ENCODE measurements around the gene C1QL4. TPM values are rescaled to one million over a fixed set of nuclear protein-coding genes. Genes with fewer than 3 reads are reported as not detected.

The C1QL4 gene
- total and polyA plus RNA-seq, 12 donors = not detected

DNA sequence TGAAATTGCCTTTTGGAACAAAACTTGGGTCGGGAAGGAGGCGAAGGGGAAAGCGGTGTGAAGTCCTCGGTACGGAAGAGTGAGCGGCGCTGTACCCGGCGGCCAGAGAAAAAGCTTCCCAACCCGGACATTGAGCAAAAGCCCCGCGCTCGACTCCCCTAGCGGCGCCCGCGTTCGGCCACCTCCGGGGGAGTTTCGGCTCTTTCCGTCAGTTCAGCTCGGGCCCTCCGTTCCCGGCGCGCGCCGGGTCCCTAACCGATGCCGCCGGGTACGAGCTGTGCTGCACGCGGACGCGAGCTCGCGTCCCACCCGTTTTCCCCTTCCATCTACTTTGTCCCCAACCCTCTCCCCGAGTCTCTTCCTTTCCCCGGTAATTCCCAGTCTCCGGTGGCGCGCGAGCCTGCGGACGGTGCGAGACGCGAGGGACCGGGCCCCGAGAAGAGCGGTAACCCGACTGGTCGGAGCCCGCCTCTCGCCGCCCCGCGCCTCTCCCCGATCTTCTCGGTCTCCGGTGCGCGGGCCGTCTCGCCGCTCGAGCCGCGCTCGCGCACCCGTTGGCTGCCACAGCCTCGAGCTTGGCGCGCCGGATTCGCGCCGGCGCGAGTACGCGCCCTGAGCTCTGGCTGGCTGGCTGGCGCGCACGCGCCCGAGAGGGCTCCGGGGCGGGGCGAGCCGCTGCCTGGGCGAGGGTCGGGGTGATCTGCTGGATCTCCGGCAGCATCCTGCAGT lies 29.8 kb upstream of the C1QL4 start:
- TF ChIP-seq, protein P1, sequence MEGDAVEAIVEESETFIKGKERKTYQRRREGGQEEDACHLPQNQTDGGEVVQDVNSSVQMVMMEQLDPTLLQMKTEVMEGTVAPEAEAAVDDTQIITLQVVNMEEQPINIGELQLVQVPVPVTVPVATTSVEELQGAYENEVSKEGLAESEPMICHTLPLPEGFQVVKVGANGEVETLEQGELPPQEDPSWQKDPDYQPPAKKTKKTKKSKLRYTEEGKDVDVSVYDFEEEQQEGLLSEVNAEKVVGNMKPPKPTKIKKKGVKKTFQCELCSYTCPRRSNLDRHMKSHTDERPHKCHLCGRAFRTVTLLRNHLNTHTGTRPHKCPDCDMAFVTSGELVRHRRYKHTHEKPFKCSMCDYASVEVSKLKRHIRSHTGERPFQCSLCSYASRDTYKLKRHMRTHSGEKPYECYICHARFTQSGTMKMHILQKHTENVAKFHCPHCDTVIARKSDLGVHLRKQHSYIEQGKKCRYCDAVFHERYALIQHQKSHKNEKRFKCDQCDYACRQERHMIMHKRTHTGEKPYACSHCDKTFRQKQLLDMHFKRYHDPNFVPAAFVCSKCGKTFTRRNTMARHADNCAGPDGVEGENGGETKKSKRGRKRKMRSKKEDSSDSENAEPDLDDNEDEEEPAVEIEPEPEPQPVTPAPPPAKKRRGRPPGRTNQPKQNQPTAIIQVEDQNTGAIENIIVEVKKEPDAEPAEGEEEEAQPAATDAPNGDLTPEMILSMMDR (IDR thresholded peaks at IDR 0.05) = peak in 7 of 9 donors; percentile 8 to 59 (median 41)
- peak overlapping the region; percentile 52 to 93 (median 90) for H3K4me3 ChIP-seq
- no peaks in the 10 kb centered on the region for H3K36me3 ChIP-seq
- H3K4me1 ChIP-seq = peaks cover 0 to 47% (median 31%) of the 10 kb centered on the region in 9 donors
- intact Hi-C loops (cut with DNase I) = loop anchor here in 1 of 10 donors (10.0 kb wide), 1 partner anchor 218 kb away; no protein-coding TSS in a partner anchor
- no peaks in the 10 kb centered on the region for H3K9me3 ChIP-seq
- no peaks in the 10 kb centered on the region for H3K27me3 ChIP-seq
- peak overlapping the region; percentile 88 to 99 (median 95) for H3K27ac ChIP-seq
- 0 to 1% methylated on average over 80 to 97 of the region's 97 CpGs for WGBS, 2 donors
- peak; percentile 90 to 91 for DNase-seq
- peak; percentile 90 to 97 (median 95) for ATAC-seq

DNA sequence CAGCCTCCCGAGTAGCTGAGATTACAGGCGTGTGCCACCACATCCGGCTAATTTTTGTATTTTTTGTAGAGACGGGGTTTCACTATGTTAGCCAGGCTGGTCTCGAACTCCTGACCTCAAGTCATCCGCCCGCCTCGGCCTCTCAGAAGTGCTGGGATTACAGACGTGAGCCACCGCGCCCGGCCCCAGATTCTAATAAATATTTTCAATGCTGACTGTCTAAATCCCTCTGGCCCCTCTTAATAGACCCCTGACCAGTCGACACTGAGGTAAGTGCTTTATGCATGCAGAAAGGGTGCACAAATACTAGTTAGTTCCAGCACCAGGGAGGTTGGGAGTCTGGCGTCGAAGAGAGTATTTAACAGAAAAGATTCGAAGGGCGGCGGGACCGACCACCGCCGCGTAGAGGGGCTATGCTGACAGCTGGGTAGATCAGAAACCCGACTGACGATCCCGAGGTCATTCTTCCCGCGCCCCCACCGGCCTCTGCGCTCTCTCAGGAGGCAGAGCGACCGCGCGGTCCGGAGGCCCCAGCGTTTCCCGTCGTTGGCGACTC lies 29.2 kb upstream of the C1QL4 start:
- Histone ChIP-seq H3K9me3 (no peaks in the 10 kb centered on the region), H3K36me3 (no peaks in the 10 kb centered on the region), H3K27ac (peak overlapping the region; percentile 88 to 99 (median 95)), H3K4me3 (peak overlapping the region; percentile 52 to 93 (median 90)), H3K27me3 (no peaks in the 10 kb centered on the region), H3K4me1 (peaks cover 0 to 47% (median 31%) of the 10 kb centered on the region in 9 donors)
- WGBS, 2 donors = 13 to 20% methylated on average over 36 to 38 of the region's 38 CpGs
- intact Hi-C loops (cut with DNase I) = loop anchor here in 1 of 10 donors (10.0 kb wide), 1 partner anchor 219 kb away; no protein-coding TSS in a partner anchor
- ATAC-seq (peak in 4 of 8 donors; percentile 1 to 41 (median 32)), DNase-seq (no peak)
- TF ChIP-seq, protein P1 (IDR thresholded peaks at IDR 0.05) = no peak

DNA sequence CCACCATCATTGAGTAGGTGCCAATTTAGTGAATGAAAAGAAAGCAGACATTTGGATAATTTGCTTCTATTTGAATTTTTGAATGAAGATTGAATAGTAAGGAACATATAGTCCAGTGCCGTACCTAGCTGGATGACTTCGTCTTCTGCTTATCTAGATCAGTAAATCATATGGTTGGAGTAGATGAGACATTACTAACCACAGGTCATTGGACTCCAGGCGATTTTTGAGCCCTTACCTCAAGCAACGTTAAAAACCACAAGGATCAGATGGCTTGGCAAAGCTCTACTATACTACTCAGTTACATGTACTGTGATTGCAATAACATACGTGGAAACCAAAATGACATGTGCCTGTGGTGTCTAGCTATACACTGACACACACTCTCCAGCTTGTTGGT lies 28.6 kb upstream of the C1QL4 start:
- H3K9me3 ChIP-seq = no peaks in the 10 kb centered on the region
- intact Hi-C loops (cut with DNase I) = loop anchor here in 1 of 10 donors (10.0 kb wide), 1 partner anchor 219 kb away; no protein-coding TSS in a partner anchor
- DNase-seq (no peak), ATAC-seq (no peak)
- peaks cover 0 to 47% (median 31%) of the 10 kb centered on the region in 9 donors for H3K4me1 ChIP-seq
- no peaks in the 10 kb centered on the region for H3K36me3 ChIP-seq
- H3K27ac ChIP-seq = peak overlapping the region in 3 of 10 donors; percentile 95 to 99 (median 96)
- H3K27me3 ChIP-seq = no peaks in the 10 kb centered on the region
- peak overlapping the region in 4 of 10 donors; percentile 87 to 91 (median 90) for H3K4me3 ChIP-seq
- whole genome bisulfite sequencing, 2 donors = 82 to 90% methylated on average over 5 of the region's 5 CpGs
- TF ChIP-seq, protein P1 (IDR thresholded peaks at IDR 0.05) = no peak

DNA sequence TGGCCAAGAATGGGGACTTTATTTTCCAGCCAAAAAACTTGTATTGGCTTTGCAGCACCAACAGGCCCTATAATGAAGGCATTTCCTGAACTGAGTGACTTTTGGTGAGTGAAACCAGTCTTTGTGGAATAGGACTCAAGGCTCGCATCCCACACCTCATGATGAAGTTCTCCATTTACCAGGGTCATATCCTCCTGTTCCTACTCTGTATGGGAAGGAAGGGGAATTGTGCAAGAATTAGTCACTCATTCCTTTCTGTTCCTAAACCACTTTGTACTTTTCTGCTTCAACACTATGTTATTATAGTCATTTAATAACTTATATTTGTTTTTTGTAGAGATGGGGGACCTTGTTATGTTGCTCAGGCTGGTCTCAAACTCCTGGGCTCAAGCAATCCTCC lies 28.0 kb upstream of the C1QL4 start:
- TF ChIP-seq, protein P1 (IDR thresholded peaks at IDR 0.05) = no peak
- Histone ChIP-seq H3K27me3 (peaks cover 0 to 4% (median 0%) of the 10 kb centered on the region in 7 donors), H3K9me3 (no peaks in the 10 kb centered on the region), H3K4me3 (no peak overlapping the region), H3K4me1 (peaks cover 0 to 42% (median 27%) of the 10 kb centered on the region in 9 donors), H3K36me3 (no peaks in the 10 kb centered on the region), H3K27ac (peak overlapping the region in 1 of 10 donors; percentile 67)
- no peak for DNase-seq
- 94 to 97% methylated on average over 1 of the region's 1 CpG for WGBS, 2 donors
- ATAC-seq = no peak
- intact Hi-C loops (cut with DNase I) = loop anchor here in 2 of 10 donors (5.0 to 10.0 kb wide), 2 partner anchors 212 to 220 kb away; no protein-coding TSS in a partner anchor

Data from heart right ventricle (tissue), 16 donors.